Measurements from ENCODE around the gene APOBEC3C. TPM values are rescaled to one million over a fixed set of nuclear protein-coding genes. Genes with fewer than 3 reads are reported as not detected.
"Not testable (repeated sequence)": the region's sequence is repeated elsewhere in the genome, so short reads cannot be mapped to it uniquely, and the experiment has no call there.

The APOBEC3C gene
- total RNA-seq, 6 experiments from 2014 or later, result 1.0 to 3.8 (median 2.1) TPM

DNA sequence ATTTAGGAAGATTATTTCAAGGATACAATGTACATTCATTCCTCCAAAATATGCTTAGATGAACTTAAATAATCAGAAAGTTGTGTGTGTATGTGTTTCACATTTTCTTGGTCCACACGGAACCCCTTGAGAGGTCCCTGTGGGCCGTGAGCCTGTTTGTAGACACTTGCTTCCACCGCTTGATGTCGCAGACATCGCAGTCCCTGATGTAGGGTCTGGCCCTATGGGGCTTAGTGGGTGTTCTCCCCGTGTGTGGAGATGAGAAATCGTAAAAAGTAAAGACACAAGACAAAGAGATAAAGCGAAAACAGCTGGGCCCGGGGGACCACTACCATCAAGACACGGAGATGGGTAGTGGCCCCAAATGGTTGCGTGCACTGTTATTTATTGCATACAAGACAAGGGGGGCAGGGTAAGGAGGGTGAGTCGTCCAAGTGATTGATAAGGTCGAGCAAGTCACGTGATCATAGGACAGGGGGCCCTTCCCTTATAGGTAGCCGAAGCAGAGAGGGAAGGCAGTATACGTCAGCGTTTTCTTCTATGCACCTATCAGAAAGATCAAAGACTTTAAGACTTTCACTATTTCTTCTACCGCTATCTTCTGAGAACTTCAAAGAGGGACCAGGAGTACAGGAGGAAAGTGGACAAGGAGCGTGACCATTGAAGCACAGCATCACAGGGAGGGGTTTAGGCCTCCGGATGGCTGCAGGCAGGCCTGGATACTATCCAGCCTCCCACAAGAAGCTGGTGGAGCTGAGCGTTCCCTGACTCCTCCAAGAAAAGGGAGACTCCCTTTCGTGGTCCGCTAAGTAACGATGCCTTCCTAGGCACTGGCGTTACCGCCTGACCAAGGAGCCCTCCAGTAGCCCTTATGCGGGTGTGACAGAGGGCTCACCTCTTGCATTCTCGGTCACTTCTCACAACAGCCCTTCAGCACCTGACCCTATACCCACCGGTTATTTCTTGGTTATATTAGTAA lies 1.2 kb upstream of the APOBEC3C start:
- intact Hi-C loops (cut with DNase I), result no loop called here
- 80% methylated on average over 24 of the region's 29 CpGs for WGBS (ENCODE audit: insufficient coverage, low coverage, low lambda C conversion rate, missing lambda C conversion rate)

DNA sequence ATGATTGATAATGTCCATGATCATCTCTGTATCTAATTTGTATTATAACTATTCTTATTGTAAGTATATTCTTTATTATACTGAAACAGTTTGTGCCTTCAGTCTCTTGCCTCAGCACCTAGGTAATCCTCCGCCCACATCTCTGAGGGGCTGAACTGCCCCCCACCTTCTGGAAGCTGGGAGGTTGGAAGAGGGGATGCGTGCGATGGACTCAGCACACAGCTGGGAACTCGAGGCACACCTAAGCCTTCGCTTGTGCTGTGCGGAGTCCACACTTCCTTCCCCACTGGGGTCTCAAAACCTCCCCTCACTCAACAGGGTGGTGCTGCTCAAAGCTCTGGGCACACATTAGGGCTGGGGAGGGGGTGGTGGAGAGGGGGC lies 506 bp upstream of the APOBEC3C start:
- Histone ChIP-seq H3K4me3 (peak overlapping the region; percentile 18 to 39 (median 20)), H3K27ac (peak overlapping the region; percentile 53 to 75 (median 60))
- DNase-seq; H3K27me3 ChIP-seq; intact Hi-C loops (cut with DNase I); H3K4me1 ChIP-seq; H3K36me3 ChIP-seq; H3K9me3 ChIP-seq: not testable (repeated sequence)
- ATAC-seq, result peak in 2 of 4 donors; percentile 26 to 38
- 74% methylated on average over 6 of the region's 6 CpGs for WGBS (ENCODE audit: insufficient coverage, low coverage, low lambda C conversion rate, missing lambda C conversion rate)

More for the DNA sequence above, 1.2 kb upstream of the APOBEC3C start:
- Histone ChIP-seq H3K36me3 (no peaks in the 10 kb centered on the region), H3K27me3 (no peaks in the 10 kb centered on the region), H3K27ac (peak overlapping the region in 1 of 3 donors; percentile 75), H3K4me3 (no peak overlapping the region), H3K4me1 (no peaks in the 10 kb centered on the region), H3K9me3 (no peaks in the 10 kb centered on the region)
- no peak for ATAC-seq
- no peak for TF ChIP-seq CTCF (IDR thresholded peaks at IDR 0.05)
- no peak for TF ChIP-seq POLR2A (IDR thresholded peaks at IDR 0.05)
- no peak for DNase-seq

DNA sequence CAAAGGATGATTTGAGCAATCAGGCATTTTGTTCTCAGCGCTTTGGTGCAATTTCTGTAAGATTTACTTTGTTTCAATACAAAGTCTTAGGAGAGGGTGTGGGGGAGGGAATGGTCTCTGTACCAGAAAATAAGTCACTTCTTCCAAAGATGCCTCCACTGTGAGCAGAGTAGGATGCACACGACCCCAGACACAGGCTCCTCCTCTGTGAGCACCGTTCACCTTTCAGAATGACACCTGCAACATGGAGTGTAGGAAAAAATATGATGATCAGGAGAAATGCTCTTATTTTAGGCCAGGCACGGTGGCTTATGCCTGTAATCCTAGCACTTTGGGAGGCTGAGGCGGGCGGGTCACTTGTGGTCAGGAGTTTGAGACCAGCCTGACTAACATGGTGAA lies 665 bp downstream of the APOBEC3C start:
- ATAC-seq; DNase-seq; H3K27me3 ChIP-seq; H3K9me3 ChIP-seq; intact Hi-C loops (cut with DNase I); H3K36me3 ChIP-seq; H3K4me1 ChIP-seq: not testable (repeated sequence)
- H3K27ac ChIP-seq, result peak overlapping the region in 2 of 3 donors; percentile 53 to 75
- peak overlapping the region; percentile 18 to 39 (median 20) for H3K4me3 ChIP-seq
- WGBS (ENCODE audit: insufficient coverage, low coverage, low lambda C conversion rate, missing lambda C conversion rate), result 36% methylated on average over 5 of the region's 6 CpGs

- no peak overlapping the region for H3K27ac ChIP-seq
- H3K36me3 ChIP-seq, result no peaks in the 10 kb centered on the region
- no peak overlapping the region for H3K4me3 ChIP-seq
- ATAC-seq (no peak), DNase-seq (no peak)
- no peaks in the 10 kb centered on the region for H3K27me3 ChIP-seq
- TF ChIP-seq CTCF (IDR thresholded peaks at IDR 0.05) (no peak), POLR2A (IDR thresholded peaks at IDR 0.05) (no peak)
- H3K9me3 ChIP-seq, result no peaks in the 10 kb centered on the region
- intact Hi-C loops (cut with DNase I), result no loop called here
- no peaks in the 10 kb centered on the region for H3K4me1 ChIP-seq
- WGBS (ENCODE audit: insufficient coverage, low coverage, low lambda C conversion rate, missing lambda C conversion rate), result 88% methylated on average over 13 of the region's 13 CpGs
These were observed 2.5 kb downstream of the APOBEC3C start for GRCh38 chr22:39016592-39016991.

DNA sequence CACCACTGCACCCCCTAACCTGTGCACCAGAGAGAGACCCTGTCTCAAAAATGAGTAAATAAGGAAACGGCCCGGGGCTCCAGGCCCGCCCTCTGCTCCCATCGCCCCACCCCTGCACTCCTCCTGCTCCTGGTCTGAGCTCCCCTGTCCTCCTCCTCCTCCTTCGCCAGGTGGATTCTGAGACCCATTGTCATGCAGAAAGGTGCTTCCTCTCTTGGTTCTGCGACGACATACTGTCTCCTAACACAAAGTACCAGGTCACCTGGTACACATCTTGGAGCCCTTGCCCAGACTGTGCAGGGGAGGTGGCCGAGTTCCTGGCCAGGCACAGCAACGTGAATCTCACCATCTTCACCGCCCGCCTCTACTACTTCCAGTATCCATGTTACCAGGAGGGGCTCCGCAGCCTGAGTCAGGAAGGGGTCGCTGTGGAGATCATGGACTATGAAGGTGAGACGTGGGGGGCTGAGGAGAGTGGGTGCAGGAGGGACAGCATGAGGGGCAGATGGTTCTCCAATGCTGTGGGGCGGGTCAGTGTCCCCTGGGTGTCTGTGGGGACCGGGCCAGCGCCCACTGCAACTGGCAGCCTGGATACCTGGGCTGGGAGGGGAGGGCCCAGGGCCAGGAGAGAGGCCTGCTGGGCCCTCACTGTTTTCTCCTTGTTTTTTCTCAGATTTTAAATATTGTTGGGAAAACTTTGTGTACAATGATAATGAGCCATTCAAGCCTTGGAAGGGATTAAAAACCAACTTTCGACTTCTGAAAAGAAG lies 3.7 kb downstream of the APOBEC3C start:
- Histone ChIP-seq H3K9me3 (no peaks in the 10 kb centered on the region), H3K4me3 (no peak overlapping the region), H3K4me1 (no peaks in the 10 kb centered on the region), H3K27ac (no peak overlapping the region), H3K27me3 (no peaks in the 10 kb centered on the region), H3K36me3 (no peaks in the 10 kb centered on the region)
- TF ChIP-seq POLR2A (IDR thresholded peaks at IDR 0.05) (no peak), CTCF (IDR thresholded peaks at IDR 0.05) (no peak)
- DNase-seq (no peak), ATAC-seq (no peak)
- intact Hi-C loops (cut with DNase I), result no loop called here
- WGBS (ENCODE audit: insufficient coverage, low coverage, low lambda C conversion rate, missing lambda C conversion rate), result 77% methylated on average over 5 of the region's 18 CpGs

GRCh38 chr22:39020021-39020651 lies 6.1 kb downstream of the APOBEC3C start:
- Histone ChIP-seq H3K27ac (peak overlapping the region in 1 of 3 donors; percentile 57), H3K4me3 (peak overlapping the region; percentile 9 to 37 (median 34))
- intact Hi-C loops (cut with DNase I); H3K27me3 ChIP-seq; H3K36me3 ChIP-seq; H3K4me1 ChIP-seq; DNase-seq; H3K9me3 ChIP-seq: not testable (repeated sequence)
- peak; percentile 12 to 35 (median 32) for ATAC-seq
- 22% methylated on average over 9 of the region's 15 CpGs for WGBS (ENCODE audit: insufficient coverage, low coverage, low lambda C conversion rate, missing lambda C conversion rate)
